ENCODE results near the gene DKC1.

DKC1 gene

GRCh38 chrX:154748712-154749339, 13.8 kb upstream of the DKC1 start:
- peak; percentile 71 for TF ChIP-seq CTCF (IDR thresholded peaks at IDR 0.05; ENCODE audit: insufficient read depth, low read depth, low read length, missing control alignments)
- DNase-seq (ENCODE audit: low read depth): peak; percentile 50
- H3K4me3 ChIP-seq (ENCODE audit: low read length): no peak overlapping the region

- no peak for TF ChIP-seq CTCF (IDR thresholded peaks at IDR 0.05; ENCODE audit: insufficient read depth, low read depth, low read length, missing control alignments)
- no peak overlapping the region for H3K4me3 ChIP-seq (ENCODE audit: low read length)
- no peak for DNase-seq (ENCODE audit: low read depth)
Observed at GRCh38 chrX:154749856-154750255, 12.8 kb upstream of the DKC1 start.

GRCh38 chrX:154750301-154751202, 12.1 kb upstream of the DKC1 start, which contains the start of gene GAB3:
TSS of gene GAB3 (minus strand) at chrX:154751077. CDS start at chrX:154751025, 52 bp downstream.
- peak within 1 kb of the TSS; percentile 19 for H3K4me3 ChIP-seq (ENCODE audit: low read length)
- no peak for TF ChIP-seq CTCF (IDR thresholded peaks at IDR 0.05; ENCODE audit: insufficient read depth, low read depth, low read length, missing control alignments)
- DNase-seq (ENCODE audit: low read depth): no peak

- no peak for TF ChIP-seq CTCF (IDR thresholded peaks at IDR 0.05; ENCODE audit: insufficient read depth, low read depth, low read length, missing control alignments)
- H3K4me3 ChIP-seq (ENCODE audit: low read length): no peak overlapping the region
- DNase-seq (ENCODE audit: low read depth): no peak
Observed at GRCh38 chrX:154751203-154751668, 11.4 kb upstream of the DKC1 start.

GRCh38 chrX:154751669-154752271, 10.9 kb upstream of the DKC1 start:
- no peak overlapping the region for H3K4me3 ChIP-seq (ENCODE audit: low read length)
- no peak for DNase-seq (ENCODE audit: low read depth)
- no peak for TF ChIP-seq CTCF (IDR thresholded peaks at IDR 0.05; ENCODE audit: insufficient read depth, low read depth, low read length, missing control alignments)

- no peak for DNase-seq (ENCODE audit: low read depth)
- no peak for TF ChIP-seq CTCF (IDR thresholded peaks at IDR 0.05; ENCODE audit: insufficient read depth, low read depth, low read length, missing control alignments)
- H3K4me3 ChIP-seq (ENCODE audit: low read length): no peak overlapping the region
Observed at GRCh38 chrX:154758696-154759095, 4.0 kb upstream of the DKC1 start.
